HepG2 (cell line): ENCODE results near the gene FAT1. TPM values are rescaled to one million over a fixed set of nuclear protein-coding genes. Genes with fewer than 3 reads are reported as not detected.

Source experiments
- DNMT3B ChIP-seq: conservative IDR thresholded peaks from 2 replicates; pipeline ENCODE4 v1.6.1; 2016; ENCODE audit warnings: missing biosample characterization, control low read depth
- ESRRA ChIP-seq: sonication (generic); formaldehyde crosslinking; IDR thresholded peaks from 2 replicates; pipeline ENCODE4 v1.5.1; 2020; ENCODE audit warnings: mild to moderate bottlenecking, low read depth, missing genetic modification reagents
- KDM5A ChIP-seq: fragments of 200-600 bp; sonication (generic); IDR thresholded peaks from 2 replicates; pipeline ENCODE4 v1.7.0; 2018; ENCODE audit warnings: antibody characterized with exemption, mild to moderate bottlenecking, low read length, borderline replicate concordance
- LRRFIP1 ChIP-seq: sonication (generic); formaldehyde crosslinking; conservative IDR thresholded peaks from 2 replicates; pipeline ENCODE4 v1.4.0; 2020; ENCODE audit warnings: missing genetic modification reagents
- MBD4 ChIP-seq: IDR thresholded peaks from 2 replicates; pipeline ENCODE4 v1.6.1; 2012; ENCODE audit warnings: low read length, inconsistent platforms, borderline replicate concordance
- PAX8 ChIP-seq: sonication (generic); formaldehyde crosslinking; IDR thresholded peaks from 2 replicates; pipeline ENCODE4 v1.8.0; 2022; ENCODE audit warnings: mild to moderate bottlenecking, missing genetic modification reagents, borderline replicate concordance
- PHF8 ChIP-seq: sonication (generic); formaldehyde crosslinking; IDR thresholded peaks from 2 replicates; pipeline ENCODE4 v1.5.0; 2020; ENCODE audit warnings: missing genetic modification reagents
- SMYD3 ChIP-seq: sonication (generic); formaldehyde crosslinking; IDR thresholded peaks from 2 replicates; pipeline ENCODE4 v1.8.1; 2023; ENCODE audit warnings: mild to moderate bottlenecking, missing genetic modification reagents
- ZNF280D ChIP-seq: sonication (generic); formaldehyde crosslinking; IDR thresholded peaks from 2 replicates; pipeline ENCODE4 v1.5.1; 2020; ENCODE audit warnings: mild to moderate bottlenecking, missing genetic modification reagents
- ZSCAN22 ChIP-seq: sonication (generic); formaldehyde crosslinking; IDR thresholded peaks from 2 replicates; pipeline ENCODE4 v1.4.0; 2020; ENCODE audit warnings: mild to moderate bottlenecking, missing genetic modification reagents
- ZSCAN29 ChIP-seq: sonication (generic); formaldehyde crosslinking; conservative IDR thresholded peaks from 2 replicates; pipeline ENCODE4 v1.4.0; 2020; ENCODE audit warnings: mild to moderate bottlenecking, missing genetic modification reagents
- polyA plus RNA-seq, 8 experiments: library from polyadenylated mRNA; depleted of rRNA in 3 of 8; stranded (reverse) in 7 of 8; unstranded in 1 of 8; fragments of >200 nt; fragmentation: Illumina TruSeq in 4 of 8; extraction: Trizol in 4 of 8; gene quantifications; 2 replicates each; pipeline versions ENCODE4 v1.2.1 to v1.2.3, GENCODE V29; 2011 to 2016; ENCODE audit warnings: low read depth in 4 of 8, missing spikeins in 1 of 8, mixed read lengths in 1 of 8; ENCODE audit not compliant: insufficient read depth in 1 of 8
- total RNA-seq, 5 experiments: library from RNA; depleted of rRNA; stranded (reverse); fragments of >200 nt; fragmentation: Illumina TruSeq; extraction: Trizol; gene quantifications; 2 replicates each; pipeline ENCODE4 v1.2.3, GENCODE V29; 2016; ENCODE audit warnings: low read depth in 1 of 5
- TF ChIP-seq, protein P1 (sequence below): IDR thresholded peaks from 2 replicates; pipeline ENCODE4 v1.6.1; 2016; ENCODE audit warnings: missing compliant biosample characterization, missing genetic modification reagents, borderline replicate concordance
- TF ChIP-seq, protein P2 (sequence below): sonication (generic); formaldehyde crosslinking; IDR thresholded peaks from 2 replicates; pipeline ENCODE4 v1.4.0; 2020; ENCODE audit warnings: missing genetic modification reagents, borderline replicate concordance
- TF ChIP-seq, protein P3 (sequence below): sonication (generic); formaldehyde crosslinking; IDR thresholded peaks from 2 replicates; pipeline ENCODE4 v1.5.0; 2020; ENCODE audit warnings: missing genetic modification reagents

FAT1 gene
- total and polyA plus RNA-seq, 2 of the 13 experiments (the other 11 are each of a cell fraction or from before 2014, with no cell fraction given) = 185 to 216 TPM

DNA sequence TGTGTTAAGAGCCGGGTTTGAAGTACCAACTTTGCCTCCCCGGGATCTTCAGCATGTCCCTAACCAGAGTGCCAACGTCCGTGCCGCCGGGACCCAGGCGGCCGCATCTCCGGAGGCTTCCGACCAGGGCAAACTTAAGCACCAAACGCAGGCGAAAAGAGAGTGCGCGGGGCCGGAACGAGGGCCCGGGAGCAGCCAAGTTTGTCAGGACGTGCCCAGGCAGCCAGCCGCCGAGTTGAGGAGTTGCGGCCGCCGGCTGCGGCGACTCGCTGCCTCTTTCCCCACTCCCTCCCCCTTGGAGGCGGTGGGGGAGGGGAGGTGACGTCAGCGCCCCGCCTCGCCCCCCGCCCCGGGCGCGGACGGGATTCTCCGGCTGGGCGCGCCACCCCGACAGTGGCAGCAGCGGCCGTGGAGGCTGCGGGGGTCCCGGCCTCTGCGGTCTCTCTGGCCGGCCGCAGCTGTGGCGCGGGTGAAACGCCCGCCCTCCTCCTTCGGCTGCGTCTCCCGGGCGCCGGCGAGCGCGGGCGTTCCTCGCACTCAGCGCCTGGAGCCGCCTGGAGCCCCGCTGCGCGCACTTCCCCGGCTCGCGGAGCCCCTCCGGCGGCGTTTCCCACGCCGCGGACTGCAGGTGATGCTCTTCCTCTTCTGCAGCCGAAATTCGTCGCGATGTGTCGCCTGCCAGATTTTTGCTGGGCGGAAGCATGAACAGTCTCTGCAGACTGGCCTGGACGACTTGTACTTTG is 2.9 kb upstream of the FAT1 start (continued):
- TF ChIP-seq, protein P1, sequence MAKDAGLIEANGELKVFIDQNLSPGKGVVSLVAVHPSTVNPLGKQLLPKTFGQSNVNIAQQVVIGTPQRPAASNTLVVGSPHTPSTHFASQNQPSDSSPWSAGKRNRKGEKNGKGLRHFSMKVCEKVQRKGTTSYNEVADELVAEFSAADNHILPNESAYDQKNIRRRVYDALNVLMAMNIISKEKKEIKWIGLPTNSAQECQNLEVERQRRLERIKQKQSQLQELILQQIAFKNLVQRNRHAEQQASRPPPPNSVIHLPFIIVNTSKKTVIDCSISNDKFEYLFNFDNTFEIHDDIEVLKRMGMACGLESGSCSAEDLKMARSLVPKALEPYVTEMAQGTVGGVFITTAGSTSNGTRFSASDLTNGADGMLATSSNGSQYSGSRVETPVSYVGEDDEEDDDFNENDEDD (CRISPR knock-in tag) = peak; percentile 71; the same call in 1 of the 2 replicates
- TF ChIP-seq, protein P2, sequence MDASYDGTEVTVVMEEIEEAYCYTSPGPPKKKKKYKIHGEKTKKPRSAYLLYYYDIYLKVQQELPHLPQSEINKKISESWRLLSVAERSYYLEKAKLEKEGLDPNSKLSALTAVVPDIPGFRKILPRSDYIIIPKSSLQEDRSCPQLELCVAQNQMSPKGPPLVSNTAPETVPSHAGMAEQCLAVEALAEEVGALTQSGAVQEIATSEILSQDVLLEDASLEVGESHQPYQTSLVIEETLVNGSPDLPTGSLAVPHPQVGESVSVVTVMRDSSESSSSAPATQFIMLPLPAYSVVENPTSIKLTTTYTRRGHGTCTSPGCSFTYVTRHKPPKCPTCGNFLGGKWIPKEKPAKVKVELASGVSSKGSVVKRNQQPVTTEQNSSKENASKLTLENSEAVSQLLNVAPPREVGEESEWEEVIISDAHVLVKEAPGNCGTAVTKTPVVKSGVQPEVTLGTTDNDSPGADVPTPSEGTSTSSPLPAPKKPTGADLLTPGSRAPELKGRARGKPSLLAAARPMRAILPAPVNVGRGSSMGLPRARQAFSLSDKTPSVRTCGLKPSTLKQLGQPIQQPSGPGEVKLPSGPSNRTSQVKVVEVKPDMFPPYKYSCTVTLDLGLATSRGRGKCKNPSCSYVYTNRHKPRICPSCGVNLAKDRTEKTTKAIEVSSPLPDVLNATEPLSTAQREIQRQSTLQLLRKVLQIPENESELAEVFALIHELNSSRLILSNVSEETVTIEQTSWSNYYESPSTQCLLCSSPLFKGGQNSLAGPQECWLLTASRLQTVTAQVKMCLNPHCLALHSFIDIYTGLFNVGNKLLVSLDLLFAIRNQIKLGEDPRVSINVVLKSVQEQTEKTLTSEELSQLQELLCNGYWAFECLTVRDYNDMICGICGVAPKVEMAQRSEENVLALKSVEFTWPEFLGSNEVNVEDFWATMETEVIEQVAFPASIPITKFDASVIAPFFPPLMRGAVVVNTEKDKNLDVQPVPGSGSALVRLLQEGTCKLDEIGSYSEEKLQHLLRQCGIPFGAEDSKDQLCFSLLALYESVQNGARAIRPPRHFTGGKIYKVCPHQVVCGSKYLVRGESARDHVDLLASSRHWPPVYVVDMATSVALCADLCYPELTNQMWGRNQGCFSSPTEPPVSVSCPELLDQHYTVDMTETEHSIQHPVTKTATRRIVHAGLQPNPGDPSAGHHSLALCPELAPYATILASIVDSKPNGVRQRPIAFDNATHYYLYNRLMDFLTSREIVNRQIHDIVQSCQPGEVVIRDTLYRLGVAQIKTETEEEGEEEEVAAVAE (CRISPR knock-in tag) = peak; percentile 45; the same call in 1 of the 2 replicates
- no peak for TF ChIP-seq DNMT3B (CRISPR knock-in tag)
- TF ChIP-seq, protein P3, sequence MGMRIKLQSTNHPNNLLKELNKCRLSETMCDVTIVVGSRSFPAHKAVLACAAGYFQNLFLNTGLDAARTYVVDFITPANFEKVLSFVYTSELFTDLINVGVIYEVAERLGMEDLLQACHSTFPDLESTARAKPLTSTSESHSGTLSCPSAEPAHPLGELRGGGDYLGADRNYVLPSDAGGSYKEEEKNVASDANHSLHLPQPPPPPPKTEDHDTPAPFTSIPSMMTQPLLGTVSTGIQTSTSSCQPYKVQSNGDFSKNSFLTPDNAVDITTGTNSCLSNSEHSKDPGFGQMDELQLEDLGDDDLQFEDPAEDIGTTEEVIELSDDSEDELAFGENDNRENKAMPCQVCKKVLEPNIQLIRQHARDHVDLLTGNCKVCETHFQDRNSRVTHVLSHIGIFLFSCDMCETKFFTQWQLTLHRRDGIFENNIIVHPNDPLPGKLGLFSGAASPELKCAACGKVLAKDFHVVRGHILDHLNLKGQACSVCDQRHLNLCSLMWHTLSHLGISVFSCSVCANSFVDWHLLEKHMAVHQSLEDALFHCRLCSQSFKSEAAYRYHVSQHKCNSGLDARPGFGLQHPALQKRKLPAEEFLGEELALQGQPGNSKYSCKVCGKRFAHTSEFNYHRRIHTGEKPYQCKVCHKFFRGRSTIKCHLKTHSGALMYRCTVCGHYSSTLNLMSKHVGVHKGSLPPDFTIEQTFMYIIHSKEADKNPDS (CRISPR knock-in tag) = no peak
- 0 out of 2 replicates have a peak, but pooled peaks have one; percentile 47 for TF ChIP-seq PAX8 (CRISPR knock-in tag)
- no peak for TF ChIP-seq MBD4
- TF ChIP-seq ZNF280D (CRISPR knock-in tag) = 0 out of 2 replicates have a peak, but pooled peaks have one; percentile 31
- TF ChIP-seq PHF8 = peak; percentile 83
- TF ChIP-seq ZSCAN22 (CRISPR knock-in tag) = 0 out of 2 replicates have a peak, but pooled peaks have one; percentile 54
- 0 out of 2 replicates have a peak, but pooled peaks have one; percentile 33 for TF ChIP-seq LRRFIP1 (CRISPR knock-in tag)
- peak; percentile 75; the same call in 1 of the 2 replicates for TF ChIP-seq SMYD3 (CRISPR knock-in tag)
- TF ChIP-seq KDM5A = no peak; the same call in 1 of the 2 replicates
- TF ChIP-seq ESRRA (CRISPR knock-in tag) = no peak; the same call in 1 of the 2 replicates
- TF ChIP-seq ZSCAN29 (CRISPR knock-in tag) = 0 out of 2 replicates have a peak, but pooled peaks have one; percentile 43
